ENCODE measurements around the gene ATP9A.

DNA sequence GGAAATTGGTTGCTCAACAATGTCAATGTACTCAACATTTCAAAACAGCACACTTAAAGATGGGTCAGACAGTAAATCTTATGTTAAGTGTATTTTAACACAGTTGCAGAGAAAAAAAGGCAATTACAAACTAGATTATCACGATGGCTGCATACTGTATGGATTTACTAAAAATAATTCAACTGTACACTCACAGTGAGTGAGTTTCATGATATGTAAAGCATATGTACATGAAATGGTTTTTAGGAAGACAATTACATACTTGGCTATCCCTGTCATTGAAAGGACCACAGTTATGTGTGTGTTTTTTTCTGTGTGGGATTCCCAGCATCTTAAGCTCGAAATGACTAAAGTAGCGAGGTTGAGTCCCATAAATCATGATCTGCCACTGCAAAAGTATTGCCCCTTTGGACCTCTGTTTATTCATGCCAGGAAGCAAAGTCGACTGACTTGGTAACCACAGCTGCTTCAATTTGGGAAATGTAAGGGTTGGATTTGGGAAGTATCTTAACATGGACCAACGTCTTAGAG, 39.6 kb upstream of the ATP9A start:
- TF ChIP-seq SRF (IDR thresholded peaks at IDR 0.05; ENCODE audit: low read depth in 2 of 2, low read length in 2 of 2) (no peak), SIN3A (IDR thresholded peaks at IDR 0.05; ENCODE audit: low read depth, low read length) (no peak), ZNF384 (IDR thresholded peaks at IDR 0.05; ENCODE audit: borderline replicate concordance, low read depth, low read length) (no peak), TAF1 (IDR thresholded peaks at IDR 0.05; ENCODE audit: borderline replicate concordance, low read depth, low read length) (no peak), ESRRA (IDR thresholded peaks at IDR 0.05; ENCODE audit: low read length) (no peak), KDM1A (IDR thresholded peaks at IDR 0.05; ENCODE audit: borderline replicate concordance) (no peak), MTA3 (IDR thresholded peaks at IDR 0.05; ENCODE audit: borderline replicate concordance, low read length) (no peak), SP1 (IDR thresholded peaks at IDR 0.05; ENCODE audit: low read depth, low read length) (no peak), E2F4 (IDR thresholded peaks at IDR 0.05; ENCODE audit: low read depth, low read length) (no peak), HDAC2 (IDR thresholded peaks at IDR 0.05) (no peak), GATAD2B (conservative IDR thresholded peaks at IDR 0.05; ENCODE audit: low read depth) (no peak), EZH2 (IDR thresholded peaks at IDR 0.05; ENCODE audit: borderline replicate concordance, control insufficient read depth, low read depth, low read length) (no peak), BACH1 (IDR thresholded peaks at IDR 0.05; ENCODE audit: borderline replicate concordance) (no peak)

Data from GM12878 (cell line).